ENCODE measurements around the gene NACC2. TPM values are rescaled to one million over a fixed set of nuclear protein-coding genes. Genes with fewer than 3 reads are reported as not detected.

Gene NACC2
- total and polyA plus RNA-seq, 2 experiments from 2014 or later: 3.8 to 20.8 TPM

DNA sequence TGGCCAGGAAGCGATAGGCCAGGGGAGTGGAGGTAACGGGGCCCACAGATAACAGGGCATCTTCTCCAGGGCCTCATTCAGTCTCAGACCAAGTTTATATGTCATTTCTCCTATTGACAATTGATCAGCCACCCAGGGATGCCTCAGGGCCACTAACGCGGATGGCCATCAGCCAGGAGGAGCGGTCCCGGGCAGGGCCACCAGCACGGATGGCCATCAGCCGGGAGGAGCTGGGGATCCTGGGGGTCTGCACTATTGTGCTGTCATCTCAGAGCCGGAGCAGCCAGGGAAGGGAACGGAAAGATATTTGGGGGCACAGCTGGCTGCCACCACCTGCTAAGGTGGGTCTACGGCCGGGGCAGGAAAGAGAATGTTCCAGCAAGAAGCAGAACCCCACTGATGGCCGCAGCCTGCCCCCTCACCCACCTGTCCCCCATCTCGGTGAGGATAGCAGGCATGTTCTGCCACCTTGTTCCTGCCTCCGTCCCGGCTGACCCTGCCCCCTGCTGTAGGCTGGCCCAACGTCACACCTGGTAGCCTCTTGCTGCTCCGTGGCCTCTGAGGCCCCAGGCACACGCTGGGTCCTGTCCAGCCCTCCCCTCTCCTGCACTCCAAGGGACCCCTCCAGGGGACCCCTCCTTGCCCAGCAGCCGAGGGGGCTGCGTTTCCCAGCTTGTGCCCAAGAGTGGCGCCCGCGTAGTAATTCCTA, 112.4 kb downstream of the NACC2 start:
- no peaks in the 10 kb centered on the region for H3K79me2 ChIP-seq (replicated peaks; ENCODE audit: insufficient read depth)
- H3K27ac ChIP-seq (ENCODE audit: low read depth): no peak overlapping the region
- H3K27me3 ChIP-seq (ENCODE audit: insufficient read depth): no peaks in the 10 kb centered on the region
- no peak for DNase-seq (ENCODE audit: low spot score)
- no peaks in the 10 kb centered on the region for H3F3A ChIP-seq (replicated peaks; ENCODE audit: low read depth)
- Mint-ChIP-seq H3K27ac (no peak overlapping the region), H3K4me1 (no peaks in the 10 kb centered on the region; the same call in 2 of the 3 replicates), H3K9me3 (no peaks in the 10 kb centered on the region), H3K27me3 (ENCODE audit: insufficient read depth, low read depth, poor library complexity) (peaks cover 3% of the 10 kb centered on the region), H3K4me3 (no peak overlapping the region), H3K36me3 (ENCODE audit: low read depth) (no peaks in the 10 kb centered on the region)
- TF ChIP-seq, protein P1, sequence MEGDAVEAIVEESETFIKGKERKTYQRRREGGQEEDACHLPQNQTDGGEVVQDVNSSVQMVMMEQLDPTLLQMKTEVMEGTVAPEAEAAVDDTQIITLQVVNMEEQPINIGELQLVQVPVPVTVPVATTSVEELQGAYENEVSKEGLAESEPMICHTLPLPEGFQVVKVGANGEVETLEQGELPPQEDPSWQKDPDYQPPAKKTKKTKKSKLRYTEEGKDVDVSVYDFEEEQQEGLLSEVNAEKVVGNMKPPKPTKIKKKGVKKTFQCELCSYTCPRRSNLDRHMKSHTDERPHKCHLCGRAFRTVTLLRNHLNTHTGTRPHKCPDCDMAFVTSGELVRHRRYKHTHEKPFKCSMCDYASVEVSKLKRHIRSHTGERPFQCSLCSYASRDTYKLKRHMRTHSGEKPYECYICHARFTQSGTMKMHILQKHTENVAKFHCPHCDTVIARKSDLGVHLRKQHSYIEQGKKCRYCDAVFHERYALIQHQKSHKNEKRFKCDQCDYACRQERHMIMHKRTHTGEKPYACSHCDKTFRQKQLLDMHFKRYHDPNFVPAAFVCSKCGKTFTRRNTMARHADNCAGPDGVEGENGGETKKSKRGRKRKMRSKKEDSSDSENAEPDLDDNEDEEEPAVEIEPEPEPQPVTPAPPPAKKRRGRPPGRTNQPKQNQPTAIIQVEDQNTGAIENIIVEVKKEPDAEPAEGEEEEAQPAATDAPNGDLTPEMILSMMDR (conservative IDR thresholded peaks at IDR 0.05; ENCODE audit: low read depth in 2 of 2): no peak
- TF ChIP-seq JUNB (IDR thresholded peaks at IDR 0.05; ENCODE audit: unreplicated experiment) (no peak), EZH2phosphoT487 (IDR thresholded peaks at IDR 0.05; ENCODE audit: unreplicated experiment) (no peak), EZH2 (IDR thresholded peaks at IDR 0.05; ENCODE audit: low read depth, unreplicated experiment) (no peak), CREB1 (CRISPR knock-in tag; IDR thresholded peaks at IDR 0.05; ENCODE audit: low read depth) (no peak), POLR2AphosphoS5 (IDR thresholded peaks at IDR 0.05; ENCODE audit: low read depth) (no peak), STAT1 (IDR thresholded peaks at IDR 0.05; ENCODE audit: unreplicated experiment) (no peak), ZNF114 (CRISPR knock-in tag; IDR thresholded peaks at IDR 0.05) (no peak), NANOG (IDR thresholded peaks at IDR 0.05; ENCODE audit: borderline replicate concordance) (no peak), ZNF331 (CRISPR knock-in tag; IDR thresholded peaks at IDR 0.05; ENCODE audit: low read depth) (no peak)
- TF ChIP-seq, protein P2, sequence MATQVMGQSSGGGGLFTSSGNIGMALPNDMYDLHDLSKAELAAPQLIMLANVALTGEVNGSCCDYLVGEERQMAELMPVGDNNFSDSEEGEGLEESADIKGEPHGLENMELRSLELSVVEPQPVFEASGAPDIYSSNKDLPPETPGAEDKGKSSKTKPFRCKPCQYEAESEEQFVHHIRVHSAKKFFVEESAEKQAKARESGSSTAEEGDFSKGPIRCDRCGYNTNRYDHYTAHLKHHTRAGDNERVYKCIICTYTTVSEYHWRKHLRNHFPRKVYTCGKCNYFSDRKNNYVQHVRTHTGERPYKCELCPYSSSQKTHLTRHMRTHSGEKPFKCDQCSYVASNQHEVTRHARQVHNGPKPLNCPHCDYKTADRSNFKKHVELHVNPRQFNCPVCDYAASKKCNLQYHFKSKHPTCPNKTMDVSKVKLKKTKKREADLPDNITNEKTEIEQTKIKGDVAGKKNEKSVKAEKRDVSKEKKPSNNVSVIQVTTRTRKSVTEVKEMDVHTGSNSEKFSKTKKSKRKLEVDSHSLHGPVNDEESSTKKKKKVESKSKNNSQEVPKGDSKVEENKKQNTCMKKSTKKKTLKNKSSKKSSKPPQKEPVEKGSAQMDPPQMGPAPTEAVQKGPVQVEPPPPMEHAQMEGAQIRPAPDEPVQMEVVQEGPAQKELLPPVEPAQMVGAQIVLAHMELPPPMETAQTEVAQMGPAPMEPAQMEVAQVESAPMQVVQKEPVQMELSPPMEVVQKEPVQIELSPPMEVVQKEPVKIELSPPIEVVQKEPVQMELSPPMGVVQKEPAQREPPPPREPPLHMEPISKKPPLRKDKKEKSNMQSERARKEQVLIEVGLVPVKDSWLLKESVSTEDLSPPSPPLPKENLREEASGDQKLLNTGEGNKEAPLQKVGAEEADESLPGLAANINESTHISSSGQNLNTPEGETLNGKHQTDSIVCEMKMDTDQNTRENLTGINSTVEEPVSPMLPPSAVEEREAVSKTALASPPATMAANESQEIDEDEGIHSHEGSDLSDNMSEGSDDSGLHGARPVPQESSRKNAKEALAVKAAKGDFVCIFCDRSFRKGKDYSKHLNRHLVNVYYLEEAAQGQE (IDR thresholded peaks at IDR 0.05; ENCODE audit: unreplicated experiment): no peak
- TF ChIP-seq, protein P3, sequence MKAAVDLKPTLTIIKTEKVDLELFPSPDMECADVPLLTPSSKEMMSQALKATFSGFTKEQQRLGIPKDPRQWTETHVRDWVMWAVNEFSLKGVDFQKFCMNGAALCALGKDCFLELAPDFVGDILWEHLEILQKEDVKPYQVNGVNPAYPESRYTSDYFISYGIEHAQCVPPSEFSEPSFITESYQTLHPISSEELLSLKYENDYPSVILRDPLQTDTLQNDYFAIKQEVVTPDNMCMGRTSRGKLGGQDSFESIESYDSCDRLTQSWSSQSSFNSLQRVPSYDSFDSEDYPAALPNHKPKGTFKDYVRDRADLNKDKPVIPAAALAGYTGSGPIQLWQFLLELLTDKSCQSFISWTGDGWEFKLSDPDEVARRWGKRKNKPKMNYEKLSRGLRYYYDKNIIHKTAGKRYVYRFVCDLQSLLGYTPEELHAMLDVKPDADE (IDR thresholded peaks at IDR 0.05): no peak
- TF ChIP-seq, protein P4, sequence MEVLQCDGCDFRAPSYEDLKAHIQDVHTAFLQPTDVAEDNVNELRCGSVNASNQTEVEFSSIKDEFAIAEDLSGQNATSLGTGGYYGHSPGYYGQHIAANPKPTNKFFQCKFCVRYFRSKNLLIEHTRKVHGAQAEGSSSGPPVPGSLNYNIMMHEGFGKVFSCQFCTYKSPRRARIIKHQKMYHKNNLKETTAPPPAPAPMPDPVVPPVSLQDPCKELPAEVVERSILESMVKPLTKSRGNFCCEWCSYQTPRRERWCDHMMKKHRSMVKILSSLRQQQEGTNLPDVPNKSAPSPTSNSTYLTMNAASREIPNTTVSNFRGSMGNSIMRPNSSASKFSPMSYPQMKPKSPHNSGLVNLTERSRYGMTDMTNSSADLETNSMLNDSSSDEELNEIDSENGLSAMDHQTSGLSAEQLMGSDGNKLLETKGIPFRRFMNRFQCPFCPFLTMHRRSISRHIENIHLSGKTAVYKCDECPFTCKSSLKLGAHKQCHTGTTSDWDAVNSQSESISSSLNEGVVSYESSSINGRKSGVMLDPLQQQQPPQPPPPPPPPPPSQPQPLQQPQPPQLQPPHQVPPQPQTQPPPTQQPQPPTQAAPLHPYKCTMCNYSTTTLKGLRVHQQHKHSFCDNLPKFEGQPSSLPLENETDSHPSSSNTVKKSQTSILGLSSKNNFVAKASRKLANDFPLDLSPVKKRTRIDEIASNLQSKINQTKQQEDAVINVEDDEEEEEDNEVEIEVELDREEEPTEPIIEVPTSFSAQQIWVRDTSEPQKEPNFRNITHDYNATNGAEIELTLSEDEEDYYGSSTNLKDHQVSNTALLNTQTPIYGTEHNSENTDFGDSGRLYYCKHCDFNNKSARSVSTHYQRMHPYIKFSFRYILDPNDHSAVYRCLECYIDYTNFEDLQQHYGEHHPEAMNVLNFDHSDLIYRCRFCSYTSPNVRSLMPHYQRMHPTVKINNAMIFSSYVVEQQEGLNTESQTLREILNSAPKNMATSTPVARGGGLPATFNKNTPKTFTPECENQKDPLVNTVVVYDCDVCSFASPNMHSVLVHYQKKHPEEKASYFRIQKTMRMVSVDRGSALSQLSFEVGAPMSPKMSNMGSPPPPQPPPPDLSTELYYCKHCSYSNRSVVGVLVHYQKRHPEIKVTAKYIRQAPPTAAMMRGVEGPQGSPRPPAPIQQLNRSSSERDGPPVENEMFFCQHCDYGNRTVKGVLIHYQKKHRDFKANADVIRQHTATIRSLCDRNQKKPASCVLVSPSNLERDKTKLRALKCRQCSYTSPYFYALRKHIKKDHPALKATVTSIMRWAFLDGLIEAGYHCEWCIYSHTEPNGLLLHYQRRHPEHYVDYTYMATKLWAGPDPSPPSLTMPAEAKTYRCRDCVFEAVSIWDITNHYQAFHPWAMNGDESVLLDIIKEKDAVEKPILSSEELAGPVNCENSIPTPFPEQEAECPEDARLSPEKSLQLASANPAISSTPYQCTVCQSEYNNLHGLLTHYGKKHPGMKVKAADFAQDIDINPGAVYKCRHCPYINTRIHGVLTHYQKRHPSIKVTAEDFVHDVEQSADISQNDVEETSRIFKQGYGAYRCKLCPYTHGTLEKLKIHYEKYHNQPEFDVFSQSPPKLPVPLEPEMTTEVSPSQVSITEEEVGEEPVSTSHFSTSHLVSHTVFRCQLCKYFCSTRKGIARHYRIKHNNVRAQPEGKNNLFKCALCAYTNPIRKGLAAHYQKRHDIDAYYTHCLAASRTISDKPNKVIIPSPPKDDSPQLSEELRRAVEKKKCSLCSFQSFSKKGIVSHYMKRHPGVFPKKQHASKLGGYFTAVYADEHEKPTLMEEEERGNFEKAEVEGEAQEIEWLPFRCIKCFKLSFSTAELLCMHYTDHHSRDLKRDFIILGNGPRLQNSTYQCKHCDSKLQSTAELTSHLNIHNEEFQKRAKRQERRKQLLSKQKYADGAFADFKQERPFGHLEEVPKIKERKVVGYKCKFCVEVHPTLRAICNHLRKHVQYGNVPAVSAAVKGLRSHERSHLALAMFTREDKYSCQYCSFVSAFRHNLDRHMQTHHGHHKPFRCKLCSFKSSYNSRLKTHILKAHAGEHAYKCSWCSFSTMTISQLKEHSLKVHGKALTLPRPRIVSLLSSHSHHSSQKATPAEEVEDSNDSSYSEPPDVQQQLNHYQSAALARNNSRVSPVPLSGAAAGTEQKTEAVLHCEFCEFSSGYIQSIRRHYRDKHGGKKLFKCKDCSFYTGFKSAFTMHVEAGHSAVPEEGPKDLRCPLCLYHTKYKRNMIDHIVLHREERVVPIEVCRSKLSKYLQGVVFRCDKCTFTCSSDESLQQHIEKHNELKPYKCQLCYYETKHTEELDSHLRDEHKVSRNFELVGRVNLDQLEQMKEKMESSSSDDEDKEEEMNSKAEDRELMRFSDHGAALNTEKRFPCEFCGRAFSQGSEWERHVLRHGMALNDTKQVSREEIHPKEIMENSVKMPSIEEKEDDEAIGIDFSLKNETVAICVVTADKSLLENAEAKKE (CRISPR knock-in tag; IDR thresholded peaks at IDR 0.05): no peak
- no peak overlapping the region for H2AFZ ChIP-seq
- no peak overlapping the region for H3K4me3 ChIP-seq
- no peaks in the 10 kb centered on the region for H3K4me1 ChIP-seq (ENCODE audit: insufficient read depth)
- H3K4me2 ChIP-seq: no peak overlapping the region
- H3K9me2 ChIP-seq (ENCODE audit: insufficient read depth): no peaks in the 10 kb centered on the region
- H3K36me3 ChIP-seq (ENCODE audit: insufficient read depth): no peaks in the 10 kb centered on the region
- H4K20me1 ChIP-seq (replicated peaks; ENCODE audit: insufficient read depth): no peaks in the 10 kb centered on the region
- ATAC-seq: peak; percentile 20
